ENCODE measurements around the gene SPATA31D4. TPM values are rescaled to one million over a fixed set of nuclear protein-coding genes. Genes with fewer than 3 reads are reported as not detected.
"Not testable (repeated sequence)": the region's sequence is repeated elsewhere in the genome, so short reads cannot be mapped to it uniquely, and the experiment has no call there.

The SPATA31D4 gene
- total RNA-seq, 6 experiments from 2014 or later = not detected

- no peak for DNase-seq
- TF ChIP-seq POLR2A (IDR thresholded peaks at IDR 0.05) = no peak
- TF ChIP-seq, protein P1, sequence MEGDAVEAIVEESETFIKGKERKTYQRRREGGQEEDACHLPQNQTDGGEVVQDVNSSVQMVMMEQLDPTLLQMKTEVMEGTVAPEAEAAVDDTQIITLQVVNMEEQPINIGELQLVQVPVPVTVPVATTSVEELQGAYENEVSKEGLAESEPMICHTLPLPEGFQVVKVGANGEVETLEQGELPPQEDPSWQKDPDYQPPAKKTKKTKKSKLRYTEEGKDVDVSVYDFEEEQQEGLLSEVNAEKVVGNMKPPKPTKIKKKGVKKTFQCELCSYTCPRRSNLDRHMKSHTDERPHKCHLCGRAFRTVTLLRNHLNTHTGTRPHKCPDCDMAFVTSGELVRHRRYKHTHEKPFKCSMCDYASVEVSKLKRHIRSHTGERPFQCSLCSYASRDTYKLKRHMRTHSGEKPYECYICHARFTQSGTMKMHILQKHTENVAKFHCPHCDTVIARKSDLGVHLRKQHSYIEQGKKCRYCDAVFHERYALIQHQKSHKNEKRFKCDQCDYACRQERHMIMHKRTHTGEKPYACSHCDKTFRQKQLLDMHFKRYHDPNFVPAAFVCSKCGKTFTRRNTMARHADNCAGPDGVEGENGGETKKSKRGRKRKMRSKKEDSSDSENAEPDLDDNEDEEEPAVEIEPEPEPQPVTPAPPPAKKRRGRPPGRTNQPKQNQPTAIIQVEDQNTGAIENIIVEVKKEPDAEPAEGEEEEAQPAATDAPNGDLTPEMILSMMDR (IDR thresholded peaks at IDR 0.05) = no peak
- no peak for ATAC-seq
- no peaks in the 10 kb centered on the region for H3K27me3 ChIP-seq
- intact Hi-C loops (cut with DNase I) = no loop called here
- H3K4me3 ChIP-seq = no peak overlapping the region
- no peaks in the 10 kb centered on the region for H3K9me3 ChIP-seq
- no peak overlapping the region for H3K27ac ChIP-seq
- 89% methylated on average over 4 of the region's 5 CpGs for whole genome bisulfite sequencing (ENCODE audit: insufficient coverage, low coverage, low lambda C conversion rate, missing lambda C conversion rate)
- no peaks in the 10 kb centered on the region for H3K36me3 ChIP-seq
- peaks cover 0 to 12% (median 0%) of the 10 kb centered on the region in 4 donors for H3K4me1 ChIP-seq
Observed at GRCh38 chr9:81915801-81916505, 12.3 kb upstream of the SPATA31D4 start.

DNA sequence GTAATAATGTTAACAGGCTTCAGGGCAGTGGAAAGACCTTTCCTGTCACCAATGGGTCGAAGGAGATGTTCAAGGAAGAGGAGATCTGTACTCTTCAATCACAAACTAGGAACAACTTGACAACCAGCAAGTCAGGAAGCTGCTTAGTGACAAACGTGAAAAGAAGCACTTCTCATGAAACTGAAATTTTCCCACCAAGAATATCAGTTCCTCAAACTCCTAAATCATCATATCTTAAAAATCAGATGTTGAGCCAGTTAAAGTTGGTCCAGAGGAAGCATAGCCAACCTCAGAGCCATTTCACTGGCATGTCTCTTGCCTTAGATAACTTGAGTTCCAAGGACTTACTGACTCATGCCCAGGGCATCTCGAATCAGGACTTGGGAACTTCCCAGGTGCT is 9.7 kb upstream of the SPATA31D4 start:
- ATAC-seq; H3K36me3 ChIP-seq; DNase-seq; H3K27me3 ChIP-seq; H3K4me1 ChIP-seq; intact Hi-C loops (cut with DNase I); H3K4me3 ChIP-seq; H3K9me3 ChIP-seq; H3K27ac ChIP-seq: not testable (repeated sequence)
- 8% methylated on average over 1 of the region's 3 CpGs for WGBS (ENCODE audit: insufficient coverage, low coverage, low lambda C conversion rate, missing lambda C conversion rate)

DNA sequence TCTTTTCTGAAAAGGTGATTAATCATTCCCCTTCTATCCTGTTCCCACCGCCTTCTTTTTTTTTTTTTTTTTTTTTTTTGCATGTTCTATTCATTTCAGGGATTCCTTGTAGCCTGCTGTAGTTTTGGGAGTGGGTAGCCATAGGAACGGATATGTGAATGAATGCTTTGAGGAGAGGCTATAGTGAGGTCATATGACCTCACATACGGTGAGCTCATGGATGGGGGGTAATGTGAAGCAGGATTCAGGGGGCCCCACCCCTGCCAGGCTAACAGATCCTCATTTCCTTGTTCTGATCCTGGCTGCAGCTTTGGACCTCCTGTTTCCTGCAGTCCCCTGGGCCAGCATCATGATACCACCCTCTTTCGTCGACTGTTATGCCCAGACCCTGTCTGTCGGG is 1.9 kb downstream of the SPATA31D4 start:
- H3K9me3 ChIP-seq; ATAC-seq; H3K27ac ChIP-seq; H3K4me1 ChIP-seq; DNase-seq; H3K36me3 ChIP-seq; H3K4me3 ChIP-seq; intact Hi-C loops (cut with DNase I); H3K27me3 ChIP-seq: not testable (repeated sequence)
- no CpG with 5 or more reads among the region's 6 CpGs for WGBS (ENCODE audit: insufficient coverage, low coverage, low lambda C conversion rate, missing lambda C conversion rate)

- H3K9me3 ChIP-seq; H3K36me3 ChIP-seq; DNase-seq; H3K27ac ChIP-seq; intact Hi-C loops (cut with DNase I); H3K4me3 ChIP-seq; H3K27me3 ChIP-seq; ATAC-seq; H3K4me1 ChIP-seq: not testable (repeated sequence)
- no CpG with 5 or more reads among the region's 3 CpGs for WGBS (ENCODE audit: insufficient coverage, low coverage, low lambda C conversion rate, missing lambda C conversion rate)
Observed at GRCh38 chr9:81933547-81933946, 5.3 kb downstream of the SPATA31D4 start.

DNA sequence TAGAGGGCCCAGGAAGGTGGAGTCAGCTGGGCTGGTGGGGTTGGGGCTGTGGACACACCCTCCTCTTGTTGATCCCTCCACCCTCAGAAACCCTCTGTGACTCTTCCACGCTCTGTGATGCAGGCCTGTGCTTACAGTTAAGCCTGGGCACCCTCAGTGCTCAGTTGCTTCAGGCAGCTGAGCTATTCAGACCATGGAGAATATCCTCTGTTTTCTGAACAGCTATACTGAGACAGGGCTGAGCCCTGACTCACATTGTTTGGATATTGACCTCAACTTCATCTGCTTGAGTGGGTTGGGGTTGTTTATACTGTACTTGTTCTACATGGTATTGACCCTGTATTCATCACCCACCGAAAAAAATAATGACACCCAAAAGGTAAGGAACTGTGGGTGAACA is 15.2 kb downstream of the SPATA31D4 start, which contains the start of gene SPATA31D3:
Gene SPATA31D3 (plus strand): TSS at position 108 of the 400 bp plus-strand sequence. CDS start 86 bp downstream, at position 194.
- H3K4me1 ChIP-seq; intact Hi-C loops (cut with DNase I); H3K4me3 ChIP-seq; H3K27me3 ChIP-seq; ATAC-seq; DNase-seq; H3K9me3 ChIP-seq; H3K27ac ChIP-seq; H3K36me3 ChIP-seq: not testable (repeated sequence)
- WGBS (ENCODE audit: insufficient coverage, low coverage, low lambda C conversion rate, missing lambda C conversion rate) = no CpG with 5 or more reads among the region's 2 CpGs

DNA sequence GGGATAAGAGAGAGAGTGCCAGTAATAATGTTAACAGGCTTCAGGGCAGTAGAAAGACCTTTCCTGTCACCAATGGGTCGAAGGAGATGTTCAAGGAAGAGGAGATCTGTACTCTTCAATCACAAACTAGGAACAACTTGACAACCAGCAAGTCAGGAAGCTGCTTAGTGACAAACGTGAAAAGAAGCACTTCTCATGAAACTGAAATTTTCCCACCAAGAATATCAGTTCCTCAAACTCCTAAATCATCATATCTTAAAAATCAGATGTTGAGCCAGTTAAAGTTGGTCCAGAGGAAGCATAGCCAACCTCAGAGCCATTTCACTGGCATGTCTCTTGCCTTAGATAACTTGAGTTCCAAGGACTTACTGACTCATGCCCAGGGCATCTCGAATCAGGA is 20.4 kb downstream of the SPATA31D4 start:
- intact Hi-C loops (cut with DNase I); H3K9me3 ChIP-seq; H3K4me1 ChIP-seq; DNase-seq; H3K27me3 ChIP-seq; ATAC-seq; H3K36me3 ChIP-seq; H3K4me3 ChIP-seq; H3K27ac ChIP-seq: not testable (repeated sequence)
- WGBS (ENCODE audit: insufficient coverage, low coverage, low lambda C conversion rate, missing lambda C conversion rate) = no CpG with 5 or more reads among the region's 3 CpGs

GRCh38 chr9:81953096-81953495 is 24.9 kb downstream of the SPATA31D4 start:
- TF ChIP-seq POLR2A (IDR thresholded peaks at IDR 0.05) = no peak
- Histone ChIP-seq H3K4me1 (no peaks in the 10 kb centered on the region), H3K9me3 (no peaks in the 10 kb centered on the region), H3K36me3 (no peaks in the 10 kb centered on the region), H3K4me3 (no peak overlapping the region), H3K27ac (no peak overlapping the region), H3K27me3 (no peaks in the 10 kb centered on the region)
- DNase-seq (no peak), ATAC-seq (no peak)
- intact Hi-C loops (cut with DNase I) = no loop called here
- WGBS (ENCODE audit: insufficient coverage, low coverage, low lambda C conversion rate, missing lambda C conversion rate) = 100% methylated on average over 1 of the region's 1 CpG
